Measurements from ENCODE around the gene CCL11. TPM values are rescaled to one million over a fixed set of nuclear protein-coding genes. Genes with fewer than 3 reads are reported as not detected.
A peak's percentile ranks its signal among the peaks of the same experiment; 100 is the strongest.

Gene CCL11
- total RNA-seq, 2 donors from 2014 or later: not detected

DNA sequence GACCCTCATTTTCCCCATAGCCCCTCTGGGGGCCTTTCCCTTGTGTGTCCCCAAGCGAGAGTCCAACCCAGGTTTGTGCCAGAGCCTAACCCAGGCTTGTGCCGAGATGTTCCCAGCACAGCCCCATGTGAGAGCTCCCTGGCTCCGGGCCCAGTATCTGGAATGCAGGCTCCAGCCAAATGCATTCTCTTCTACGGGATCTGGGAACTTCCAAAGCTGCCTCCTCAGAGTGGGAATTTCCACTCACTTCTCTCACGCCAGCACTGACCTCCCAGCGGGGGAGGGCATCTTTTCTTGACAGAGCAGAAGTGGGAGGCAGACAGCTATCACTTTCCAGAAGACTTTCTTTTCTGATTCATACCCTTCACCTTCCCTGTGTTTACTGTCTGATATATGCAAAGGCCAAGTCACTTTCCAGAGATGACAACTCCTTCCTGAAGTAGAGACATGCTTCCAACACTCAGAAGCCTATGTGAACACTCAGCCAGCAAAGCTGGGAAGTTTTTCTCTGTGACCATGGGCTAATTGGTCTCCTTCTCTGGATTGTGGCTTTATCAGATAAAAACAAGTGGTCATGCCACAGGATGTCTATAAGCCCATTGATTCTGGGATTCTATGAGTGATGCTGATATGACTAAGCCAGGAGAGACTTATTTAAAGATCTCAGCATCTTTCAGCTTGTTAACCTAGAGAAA, 33.0 kb upstream of the CCL11 start:
- Mint-ChIP-seq H3K4me3 (no peak overlapping the region), H3K4me1 (peaks cover 4% of the 10 kb centered on the region), H3K36me3 (ENCODE audit: low read depth) (no peaks in the 10 kb centered on the region), H3K9me3 (no peaks in the 10 kb centered on the region), H3K27ac (no peak overlapping the region), H3K27me3 (peaks cover 54% of the 10 kb centered on the region)
- peak; percentile 52 for ATAC-seq (replicated peaks)

DNA sequence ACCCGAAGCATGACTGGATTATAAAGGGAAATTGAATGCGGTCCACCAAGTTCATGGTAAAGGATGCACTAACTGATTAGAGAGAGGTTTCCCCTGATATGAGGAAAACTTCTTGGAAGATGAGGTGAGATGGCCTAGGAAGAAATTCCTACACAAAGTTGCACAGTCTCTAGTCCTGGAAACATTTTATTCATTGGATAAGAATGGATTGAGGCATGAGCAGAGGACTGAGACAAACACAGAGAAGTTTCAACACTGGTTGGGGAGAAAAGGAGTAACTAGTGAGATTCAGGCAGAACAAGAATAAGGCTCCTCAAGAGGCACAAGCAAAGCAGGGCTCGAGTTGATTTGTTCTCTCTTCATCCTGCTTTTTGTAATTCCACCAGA, 32.4 kb upstream of the CCL11 start:
- peaks cover 55% of the 10 kb centered on the region for H3K27me3 Mint-ChIP-seq
- no peak overlapping the region for H3K4me3 Mint-ChIP-seq
- no peaks in the 10 kb centered on the region for H3K36me3 Mint-ChIP-seq (ENCODE audit: low read depth)
- no peaks in the 10 kb centered on the region for H3K9me3 Mint-ChIP-seq
- H3K4me1 Mint-ChIP-seq: peaks cover 4% of the 10 kb centered on the region
- H3K27ac Mint-ChIP-seq: no peak overlapping the region
- ATAC-seq (replicated peaks): no peak

DNA sequence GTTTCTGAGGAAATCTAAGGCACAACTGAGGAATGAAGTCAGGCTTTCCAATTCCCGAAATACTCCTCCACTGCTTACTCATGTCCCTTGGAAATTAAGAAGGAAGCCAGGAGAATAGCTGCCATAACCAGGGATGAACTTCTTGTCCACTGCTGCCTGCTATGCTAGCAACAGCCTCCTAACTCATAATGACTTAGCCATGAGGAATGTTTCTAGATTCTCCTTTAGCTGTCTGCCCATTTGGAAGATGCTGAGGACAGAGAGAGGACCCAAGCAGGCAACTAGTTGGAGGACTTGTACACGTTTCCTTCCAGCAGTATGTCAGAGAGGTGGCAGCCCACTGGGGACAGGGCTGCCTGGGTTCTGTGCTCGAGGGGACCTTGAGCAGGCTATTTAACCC, 31.4 kb upstream of the CCL11 start:
- Mint-ChIP-seq H3K36me3 (ENCODE audit: low read depth) (no peaks in the 10 kb centered on the region), H3K27me3 (peaks cover 57% of the 10 kb centered on the region), H3K9me3 (no peaks in the 10 kb centered on the region), H3K4me3 (no peak overlapping the region), H3K27ac (no peak overlapping the region), H3K4me1 (peaks cover 4% of the 10 kb centered on the region)
- ATAC-seq (replicated peaks): no peak

DNA sequence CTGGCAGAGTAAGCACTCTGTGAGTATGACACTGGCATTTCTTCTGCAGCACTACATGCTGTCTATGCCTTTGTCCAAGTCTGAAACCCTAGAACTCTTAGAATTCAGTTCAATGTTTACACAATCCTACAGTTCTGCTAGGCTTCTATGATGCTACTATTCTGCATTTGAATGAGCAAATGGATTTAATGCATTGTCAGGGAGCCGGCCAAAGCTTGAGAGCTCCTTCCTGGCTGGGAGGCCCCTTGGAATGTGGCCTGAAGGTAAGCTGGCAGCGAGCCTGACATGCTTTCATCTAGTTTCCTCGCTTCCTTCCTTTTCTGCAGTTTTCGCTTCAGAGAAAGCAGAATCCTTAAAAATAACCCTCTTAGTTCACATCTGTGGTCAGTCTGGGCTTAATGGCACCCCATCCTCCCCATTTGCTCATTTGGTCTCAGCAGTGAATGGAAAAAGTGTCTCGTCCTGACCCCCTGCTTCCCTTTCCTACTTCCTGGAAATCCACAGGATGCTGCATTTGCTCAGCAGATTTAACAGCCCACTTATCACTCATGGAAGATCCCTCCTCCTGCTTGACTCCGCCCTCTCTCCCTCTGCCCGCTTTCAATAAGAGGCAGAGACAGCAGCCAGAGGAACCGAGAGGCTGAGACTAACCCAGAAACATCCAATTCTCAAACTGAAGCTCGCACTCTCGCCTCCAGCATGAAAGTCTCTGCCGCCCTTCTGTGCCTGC, 30.7 kb upstream of the CCL11 start, which contains the start of gene CCL2:
Gene CCL2, plus strand, starts transcription at position 635 of the 730 bp plus-strand sequence. Its CDS starts 65 bp downstream, at position 700.
- H3K27ac Mint-ChIP-seq: no peak within 1 kb of the TSS
- peaks cover 4% of the 10 kb centered on the region for H3K4me1 Mint-ChIP-seq
- ATAC-seq (replicated peaks): no peak
- H3K4me3 Mint-ChIP-seq: no peak within 1 kb of the TSS
- H3K27me3 Mint-ChIP-seq: peaks cover 56% of the 10 kb centered on the region
- no peaks in the 10 kb centered on the region for H3K36me3 Mint-ChIP-seq (ENCODE audit: low read depth)
- H3K9me3 Mint-ChIP-seq: no peaks in the 10 kb centered on the region

DNA sequence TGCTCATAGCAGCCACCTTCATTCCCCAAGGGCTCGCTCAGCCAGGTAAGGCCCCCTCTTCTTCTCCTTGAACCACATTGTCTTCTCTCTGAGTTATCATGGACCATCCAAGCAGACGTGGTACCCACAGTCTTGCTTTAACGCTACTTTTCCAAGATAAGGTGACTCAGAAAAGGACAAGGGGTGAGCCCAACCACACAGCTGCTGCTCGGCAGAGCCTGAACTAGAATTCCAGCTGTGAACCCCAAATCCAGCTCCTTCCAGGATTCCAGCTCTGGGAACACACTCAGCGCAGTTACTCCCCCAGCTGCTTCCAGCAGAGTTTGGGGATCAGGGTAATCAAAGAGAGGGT, 30.2 kb upstream of the CCL11 start:
- no peak for ATAC-seq (replicated peaks)
- Mint-ChIP-seq H3K27ac (no peak overlapping the region), H3K27me3 (peaks cover 56% of the 10 kb centered on the region), H3K4me1 (peaks cover 4% of the 10 kb centered on the region), H3K36me3 (ENCODE audit: low read depth) (no peaks in the 10 kb centered on the region), H3K9me3 (no peaks in the 10 kb centered on the region), H3K4me3 (no peak overlapping the region)

DNA sequence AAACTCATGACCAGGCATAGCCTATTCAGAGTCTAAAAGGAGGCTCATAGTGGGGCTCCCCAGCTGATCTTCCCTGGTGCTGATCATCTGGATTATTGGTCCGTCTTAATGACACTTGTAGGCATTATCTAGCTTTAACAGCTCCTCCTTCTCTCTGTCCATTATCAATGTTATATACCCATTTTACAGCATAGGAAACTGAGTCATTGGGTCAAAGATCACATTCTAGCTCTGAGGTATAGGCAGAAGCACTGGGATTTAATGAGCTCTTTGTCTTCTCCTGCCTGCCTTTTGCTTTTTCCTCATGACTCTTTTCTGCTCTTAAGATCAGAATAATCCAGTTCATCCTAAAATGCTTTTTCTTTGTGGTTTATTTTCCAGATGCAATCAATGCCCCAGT, 29.7 kb upstream of the CCL11 start:
- ATAC-seq (replicated peaks): no peak
- peaks cover 4% of the 10 kb centered on the region for H3K4me1 Mint-ChIP-seq
- no peak overlapping the region for H3K4me3 Mint-ChIP-seq
- no peaks in the 10 kb centered on the region for H3K36me3 Mint-ChIP-seq (ENCODE audit: low read depth)
- peaks cover 57% of the 10 kb centered on the region for H3K27me3 Mint-ChIP-seq
- H3K27ac Mint-ChIP-seq: no peak overlapping the region
- H3K9me3 Mint-ChIP-seq: no peaks in the 10 kb centered on the region

DNA sequence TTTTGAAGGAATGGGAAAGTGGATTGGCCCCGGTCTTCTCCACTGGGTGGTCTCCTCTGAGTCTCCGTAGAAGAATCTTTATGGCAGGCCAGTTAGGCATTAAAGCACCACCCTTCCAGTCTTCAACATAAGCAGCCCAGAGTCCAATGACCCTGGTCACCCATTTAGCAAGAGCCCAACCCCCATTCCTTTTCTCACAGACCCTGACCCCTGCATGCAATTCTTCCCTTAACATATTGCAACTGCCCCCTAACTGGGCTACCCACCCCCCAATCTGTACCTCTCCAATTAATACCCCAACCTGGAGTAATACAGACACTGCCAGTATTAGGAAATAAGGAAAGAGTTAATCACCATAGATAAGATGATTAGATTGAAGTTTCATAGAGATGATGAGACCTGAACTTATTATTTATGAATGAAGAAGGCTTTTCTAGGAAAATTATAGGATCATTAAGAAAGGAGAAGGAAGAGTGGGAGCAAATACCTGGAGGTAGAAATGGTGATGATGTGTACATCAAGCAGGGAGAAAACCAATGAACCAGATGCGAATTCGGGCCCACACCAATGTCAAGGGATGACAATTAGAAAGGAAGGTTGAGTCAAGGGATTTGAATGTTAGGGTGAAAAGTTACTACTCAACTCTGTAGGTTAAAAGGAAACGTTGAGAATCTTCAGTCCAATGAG, 28.1 kb upstream of the CCL11 start:
- H3K27me3 Mint-ChIP-seq: peaks cover 52% of the 10 kb centered on the region
- H3K36me3 Mint-ChIP-seq (ENCODE audit: low read depth): no peaks in the 10 kb centered on the region
- no peak for ATAC-seq (replicated peaks)

DNA sequence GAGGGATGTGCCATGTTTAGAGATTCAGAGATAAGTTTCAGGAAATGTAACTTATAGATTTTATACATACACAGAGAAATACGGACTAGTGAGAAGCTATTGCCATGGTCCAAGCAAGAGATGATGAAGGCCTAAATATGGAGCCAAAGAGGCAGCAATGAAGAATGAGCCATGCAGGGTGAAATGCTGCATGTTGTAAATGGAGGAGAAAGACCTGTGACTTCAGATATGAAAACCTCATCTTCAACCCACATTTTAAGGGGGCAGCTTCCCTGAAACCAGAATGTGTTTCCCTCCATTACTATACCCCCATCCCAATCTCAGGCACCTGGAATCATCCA, 27.6 kb upstream of the CCL11 start:
- Mint-ChIP-seq H3K27me3 (peaks cover 47% of the 10 kb centered on the region), H3K27ac (no peak overlapping the region), H3K4me1 (peaks cover 4% of the 10 kb centered on the region), H3K9me3 (no peaks in the 10 kb centered on the region), H3K36me3 (ENCODE audit: low read depth) (no peaks in the 10 kb centered on the region), H3K4me3 (no peak overlapping the region)
- no peak for ATAC-seq (replicated peaks)

More for the DNA sequence above, 28.1 kb upstream of the CCL11 start:
- H3K9me3 Mint-ChIP-seq: no peaks in the 10 kb centered on the region
- H3K27ac Mint-ChIP-seq: no peak overlapping the region
- no peak overlapping the region for H3K4me3 Mint-ChIP-seq
- H3K4me1 Mint-ChIP-seq: peaks cover 4% of the 10 kb centered on the region

DNA sequence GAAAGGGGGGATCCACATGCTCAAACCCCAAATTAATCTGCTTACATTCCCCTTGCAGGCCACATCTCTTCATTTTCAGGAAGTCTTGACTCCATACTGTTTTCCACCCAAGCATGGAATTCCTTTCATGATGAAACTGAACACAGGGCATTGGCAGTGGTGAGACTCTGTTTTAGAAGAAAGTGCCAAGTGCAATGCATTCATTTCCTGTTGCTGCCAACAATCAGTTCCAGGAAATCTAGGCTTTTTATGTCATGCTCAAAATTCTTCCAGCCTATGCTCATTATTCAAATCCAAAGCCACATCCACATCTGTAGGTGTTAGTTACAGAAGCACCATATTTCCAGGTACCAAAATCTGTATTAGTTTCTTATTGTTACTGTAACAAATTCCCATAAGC, 26.4 kb upstream of the CCL11 start:
- Mint-ChIP-seq H3K27me3 (peaks cover 40% of the 10 kb centered on the region), H3K4me3 (no peak overlapping the region), H3K36me3 (ENCODE audit: low read depth) (no peaks in the 10 kb centered on the region), H3K4me1 (peaks cover 4% of the 10 kb centered on the region), H3K9me3 (no peaks in the 10 kb centered on the region), H3K27ac (no peak overlapping the region)
- no peak for ATAC-seq (replicated peaks)

DNA sequence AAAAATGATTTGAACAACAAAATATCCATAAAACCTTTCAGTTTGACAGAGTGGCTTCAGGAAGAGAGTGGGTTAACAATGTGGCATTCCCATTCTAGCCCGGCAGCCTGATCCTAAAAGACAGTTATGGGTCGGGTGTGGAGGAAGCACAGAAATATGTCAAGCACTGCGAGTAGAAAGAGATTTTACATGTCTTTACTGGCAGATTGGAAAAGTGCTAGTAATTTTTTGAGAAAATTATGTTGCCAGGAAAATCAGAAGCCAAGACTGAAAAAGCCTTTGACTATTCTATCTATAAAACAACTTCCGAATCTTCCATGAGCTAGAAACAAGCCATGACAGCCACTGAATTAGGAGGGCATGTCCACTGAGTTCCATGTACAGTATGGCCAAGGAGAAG, 24.7 kb upstream of the CCL11 start:
- H3K27me3 Mint-ChIP-seq: peaks cover 46% of the 10 kb centered on the region
- ATAC-seq (replicated peaks): no peak
- no peak overlapping the region for H3K4me3 Mint-ChIP-seq
- H3K27ac Mint-ChIP-seq: no peak overlapping the region
- H3K36me3 Mint-ChIP-seq (ENCODE audit: low read depth): no peaks in the 10 kb centered on the region
- no peaks in the 10 kb centered on the region for H3K4me1 Mint-ChIP-seq
- no peaks in the 10 kb centered on the region for H3K9me3 Mint-ChIP-seq

DNA sequence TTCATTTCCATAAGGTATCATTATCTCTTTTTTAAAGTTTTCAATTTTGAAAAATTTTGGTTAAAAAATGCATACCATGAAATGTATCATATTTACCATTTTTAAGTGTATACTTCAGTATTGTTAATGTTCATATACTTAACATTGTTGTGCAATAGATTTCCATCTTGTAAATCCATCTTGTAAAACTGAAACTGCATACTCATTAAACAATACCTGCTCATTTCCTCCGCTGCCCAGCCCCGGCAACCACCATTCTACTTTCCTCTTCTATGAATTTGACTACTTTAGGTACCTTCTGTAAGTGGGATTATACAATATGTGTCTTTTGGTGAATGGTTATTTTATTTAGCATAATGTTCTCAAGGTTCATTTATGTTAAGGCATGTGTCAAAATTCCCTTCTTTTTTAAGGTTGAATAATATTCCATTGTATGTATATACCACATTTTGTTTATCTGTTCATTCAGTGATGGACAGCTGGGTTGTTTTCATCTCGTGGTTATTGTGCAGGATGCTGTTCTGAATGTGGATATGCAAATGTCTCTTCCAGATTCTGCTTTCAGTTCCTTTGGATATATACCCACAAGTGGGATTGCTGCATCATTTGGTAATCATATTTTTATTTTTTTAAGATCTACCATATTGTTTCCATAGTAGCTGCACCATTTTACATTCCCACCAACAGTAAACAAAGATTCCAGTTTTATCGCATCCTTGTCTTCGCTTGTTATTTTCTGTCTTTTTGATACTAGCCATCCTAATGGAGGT, 23.8 kb upstream of the CCL11 start:
- no peaks in the 10 kb centered on the region for H3K36me3 Mint-ChIP-seq (ENCODE audit: low read depth)
- no peak overlapping the region for H3K4me3 Mint-ChIP-seq
- H3K4me1 Mint-ChIP-seq: no peaks in the 10 kb centered on the region
- H3K9me3 Mint-ChIP-seq: no peaks in the 10 kb centered on the region
- no peak overlapping the region for H3K27ac Mint-ChIP-seq
- peaks cover 49% of the 10 kb centered on the region for H3K27me3 Mint-ChIP-seq
- peak; percentile 44 for ATAC-seq (replicated peaks)

DNA sequence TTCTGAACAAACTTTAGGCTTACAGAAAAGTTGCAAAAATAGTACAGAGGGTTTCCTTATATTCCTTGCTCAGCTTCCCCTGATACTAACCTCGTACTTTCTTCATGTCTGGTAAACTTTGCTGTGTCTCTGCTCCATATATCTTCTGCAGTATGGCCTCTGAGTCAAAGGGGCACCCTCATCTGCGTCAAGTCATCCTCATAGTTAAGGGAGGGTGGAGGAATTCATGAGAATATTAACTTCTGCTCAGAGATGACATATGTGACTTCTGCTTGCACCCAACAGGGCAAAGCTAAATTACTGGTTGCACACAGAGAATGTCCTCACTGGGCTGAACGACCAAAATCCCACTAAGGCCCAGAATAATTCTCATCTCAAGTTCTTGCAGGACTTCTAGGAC, 19.8 kb upstream of the CCL11 start:
- Mint-ChIP-seq H3K27ac (no peak overlapping the region), H3K4me3 (no peak overlapping the region), H3K9me3 (no peaks in the 10 kb centered on the region), H3K4me1 (no peaks in the 10 kb centered on the region), H3K27me3 (peaks cover 52% of the 10 kb centered on the region), H3K36me3 (ENCODE audit: low read depth) (no peaks in the 10 kb centered on the region)
- ATAC-seq (replicated peaks): no peak

DNA sequence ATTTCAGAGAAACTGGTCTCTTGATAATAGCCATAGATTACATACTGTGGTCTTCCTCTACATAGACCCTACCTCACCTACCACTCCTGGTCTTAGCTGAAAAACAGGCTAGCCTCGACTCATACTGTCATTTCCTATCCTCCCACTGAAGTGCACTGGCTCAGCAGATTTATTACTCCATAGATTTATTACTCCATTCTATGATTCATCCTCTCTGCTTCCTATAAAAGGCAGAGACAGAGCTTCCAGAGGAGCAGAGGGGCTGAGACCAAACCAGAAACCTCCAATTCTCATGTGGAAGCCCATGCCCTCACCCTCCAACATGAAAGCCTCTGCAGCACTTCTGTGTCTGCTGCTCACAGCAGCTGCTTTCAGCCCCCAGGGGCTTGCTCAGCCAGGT, 15.6 kb upstream of the CCL11 start, which contains the start of gene CCL7:
Gene CCL7, plus strand, starts transcription at position 253 of the 400 bp plus-strand sequence. Its CDS starts 70 bp downstream, at position 323.
- no peaks in the 10 kb centered on the region for H3K36me3 Mint-ChIP-seq (ENCODE audit: low read depth)

DNA sequence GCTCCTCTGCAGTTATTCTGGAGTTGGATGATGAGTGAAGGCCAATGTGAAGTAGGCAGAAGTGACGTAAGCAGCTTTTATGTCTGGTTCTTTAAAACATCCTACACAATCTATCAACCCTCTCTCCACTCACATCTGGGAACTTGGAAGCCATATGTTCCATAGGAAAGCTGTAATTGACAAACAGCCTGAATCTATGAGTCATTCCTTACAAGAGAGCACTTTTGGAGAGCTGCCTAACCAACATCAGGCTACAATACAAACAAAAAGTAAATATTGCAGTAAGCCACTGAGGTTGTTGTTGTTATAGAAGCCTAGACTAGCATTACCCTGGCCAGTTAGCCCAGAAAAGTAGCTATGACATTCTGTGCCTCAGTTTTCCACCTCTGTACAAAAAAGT, 9.7 kb upstream of the CCL11 start:
- ATAC-seq (replicated peaks): no peak
- no peaks in the 10 kb centered on the region for H3K9me3 Mint-ChIP-seq
- H3K36me3 Mint-ChIP-seq (ENCODE audit: low read depth): no peaks in the 10 kb centered on the region
- H3K27me3 Mint-ChIP-seq: peaks cover 67% of the 10 kb centered on the region
- H3K27ac Mint-ChIP-seq: no peak overlapping the region
- no peak overlapping the region for H3K4me3 Mint-ChIP-seq
- no peaks in the 10 kb centered on the region for H3K4me1 Mint-ChIP-seq

More for the DNA sequence above, 15.6 kb upstream of the CCL11 start, which contains the start of gene CCL7:
- Mint-ChIP-seq H3K9me3 (no peaks in the 10 kb centered on the region), H3K27ac (no peak within 1 kb of the TSS), H3K4me1 (no peaks in the 10 kb centered on the region), H3K4me3 (no peak within 1 kb of the TSS), H3K27me3 (peaks cover 66% of the 10 kb centered on the region)
- no peak for ATAC-seq (replicated peaks)
